Left ventricle myocardium superior (tissue), 1 donor: Measurements from ENCODE around the gene TPT1. TPM values are rescaled to one million over a fixed set of nuclear protein-coding genes. Genes with fewer than 3 reads are reported as not detected.
"Not testable (repeated sequence)": the region's sequence is repeated elsewhere in the genome, so short reads cannot be mapped to it uniquely, and the experiment has no call there.

Source experiments
- ATAC-seq: fragments of 200-7000 bp; cut with Tn5 transposase; one replicate; pipeline ENCODE4 v1.9.1; 2020; ENCODE audit warnings: mild to moderate bottlenecking, moderate library complexity
- DNase-seq: peaks from one replicate; pipeline ENCODE4 v3.0.0-alpha.2; 2020
- intact Hi-C: fragments of 100-400 bp; cut with micrococcal nuclease; formaldehyde crosslinking; loops from one replicate; pipeline ENCODE4 v1.11.0; 2022
- total RNA-seq: library from RNA; stranded (reverse); fragmentation: NEBNext Ultra II Directional; extraction: Animal tissue kit (Norgen Biotek cat#: 25700); gene quantifications from one replicate; pipeline ENCODE4 v1.2.1, GENCODE V29; 2021
- donor health status: DM: no; HTN: yes; CAD: no; lungs with severe emphysema.

Gene TPT1
- total RNA-seq, 1 donor from 2014 or later, result 4,849 TPM

DNA sequence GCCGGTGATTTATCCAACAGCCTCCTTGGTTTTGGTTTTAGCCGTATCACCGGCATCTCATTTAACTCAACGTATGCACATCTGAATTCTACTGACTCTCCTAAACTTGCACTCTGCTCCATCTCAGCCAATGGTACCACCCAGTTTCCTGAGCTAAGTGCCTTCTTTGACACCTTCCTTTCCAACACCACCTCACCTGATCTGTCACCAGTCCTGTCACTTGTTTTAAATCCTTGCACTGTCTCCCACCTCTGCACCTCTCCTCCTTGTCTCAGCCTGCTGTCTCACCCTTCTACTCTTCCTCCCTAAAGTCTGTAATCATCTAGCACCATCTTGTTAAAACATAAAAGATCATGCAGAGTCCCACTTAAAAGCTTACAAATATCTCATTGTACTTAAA, 28.1 kb upstream of the TPT1 start:
- ATAC-seq (no peak), DNase-seq (no peak)
- intact Hi-C loops, result no loop called here

GRCh38 chr13:45368571-45368970, 27.6 kb upstream of the TPT1 start:
- ATAC-seq (no peak), DNase-seq (no peak)
- intact Hi-C loops, result no loop called here

- no peak for ATAC-seq
- no peak for DNase-seq
- intact Hi-C loops, result no loop called here
Observed at GRCh38 chr13:45368005-45368404, 27.0 kb upstream of the TPT1 start.

DNA sequence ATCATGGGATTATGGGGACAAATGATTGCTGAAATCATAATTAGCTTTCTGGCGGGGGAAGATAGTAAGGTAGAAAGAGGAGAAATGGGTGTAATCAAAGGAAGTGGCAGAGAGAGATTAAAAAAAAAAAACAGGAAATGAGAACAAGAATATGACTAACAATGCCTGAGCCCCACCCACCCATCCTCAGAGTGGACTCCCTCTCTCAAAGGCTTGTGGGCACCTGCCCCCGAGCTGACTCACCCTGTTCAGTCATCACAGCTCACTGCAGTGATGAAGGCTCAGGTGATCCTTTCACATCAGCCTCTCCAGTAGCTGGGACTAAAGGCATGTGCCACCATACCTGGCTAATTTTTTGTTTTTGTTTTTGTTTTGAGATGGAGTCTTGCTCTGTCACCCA, 26.4 kb upstream of the TPT1 start:
- ATAC-seq (no peak), DNase-seq (no peak)
- intact Hi-C loops, result no loop called here

GRCh38 chr13:45365558-45365885, 24.5 kb upstream of the TPT1 start:
- ATAC-seq, result no peak
- no peak for DNase-seq
- intact Hi-C loops, result no loop called here

DNA sequence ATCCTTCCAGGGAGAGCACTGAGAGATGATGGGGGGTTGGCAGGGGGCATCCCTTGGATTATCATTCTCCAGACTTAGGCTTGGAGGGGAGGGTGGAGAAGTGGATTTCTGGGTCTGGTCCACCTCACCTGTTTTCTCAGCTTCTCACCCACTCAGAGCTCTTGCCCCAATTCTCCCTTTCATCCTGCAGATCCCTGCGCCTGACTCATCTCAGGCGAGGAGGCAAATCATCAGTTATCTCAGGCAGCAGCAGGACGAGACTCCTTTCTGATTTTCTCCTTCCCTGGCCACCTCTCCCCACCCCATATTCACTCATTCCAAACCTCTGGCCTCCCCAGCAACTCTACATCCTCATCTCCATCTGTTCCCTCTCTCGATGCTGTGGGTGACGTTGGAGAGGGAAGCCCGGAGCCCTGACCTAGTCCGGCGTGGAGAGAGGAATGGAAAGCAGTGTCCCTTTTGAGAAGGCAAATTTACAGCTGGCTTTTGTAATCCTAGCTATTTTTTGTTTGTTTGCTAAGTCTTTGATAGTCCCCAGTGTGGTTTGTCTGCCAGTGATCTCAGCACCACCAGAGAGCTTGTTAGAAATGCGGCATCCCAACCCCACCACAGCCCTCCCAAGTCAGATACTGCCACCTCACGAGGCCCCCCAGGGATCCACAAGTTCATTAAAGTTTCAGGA, 24.0 kb upstream of the TPT1 start:
- ATAC-seq, result no peak
- DNase-seq, result no peak
- intact Hi-C loops, result no loop called here

GRCh38 chr13:45362939-45363338, 22.0 kb upstream of the TPT1 start:
- intact Hi-C loops, result no loop called here
- ATAC-seq, result no peak
- no peak for DNase-seq

GRCh38 chr13:45361596-45362206, 20.7 kb upstream of the TPT1 start:
- ATAC-seq, result no peak
- intact Hi-C loops, result no loop called here

GRCh38 chr13:45356966-45357672, 16.1 kb upstream of the TPT1 start:
- DNase-seq (no peak), ATAC-seq (no peak)
- intact Hi-C loops, result no loop called here

More at GRCh38 chr13:45361596-45362206, 20.7 kb upstream of the TPT1 start:
- no peak for DNase-seq

DNA sequence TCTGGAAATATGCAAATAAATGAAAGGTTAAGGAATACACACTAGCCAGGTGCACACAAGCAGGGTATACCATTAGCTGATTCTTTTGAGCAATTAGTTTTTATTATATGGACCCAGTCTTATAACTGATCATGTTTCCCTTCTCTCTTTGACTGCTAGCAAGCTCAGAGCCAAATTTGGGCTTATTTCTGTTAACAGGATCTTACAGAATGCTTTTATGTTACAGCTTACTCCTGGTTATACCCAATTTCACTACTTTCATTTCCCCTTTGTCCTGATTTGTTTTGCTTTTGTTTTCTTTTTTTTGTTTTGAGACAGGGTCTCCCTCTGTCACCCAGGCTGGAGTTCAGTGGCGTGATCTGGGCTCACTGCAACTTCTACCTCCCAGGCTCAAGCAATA, 12.9 kb upstream of the TPT1 start:
- ATAC-seq (no peak), DNase-seq (no peak)

DNA sequence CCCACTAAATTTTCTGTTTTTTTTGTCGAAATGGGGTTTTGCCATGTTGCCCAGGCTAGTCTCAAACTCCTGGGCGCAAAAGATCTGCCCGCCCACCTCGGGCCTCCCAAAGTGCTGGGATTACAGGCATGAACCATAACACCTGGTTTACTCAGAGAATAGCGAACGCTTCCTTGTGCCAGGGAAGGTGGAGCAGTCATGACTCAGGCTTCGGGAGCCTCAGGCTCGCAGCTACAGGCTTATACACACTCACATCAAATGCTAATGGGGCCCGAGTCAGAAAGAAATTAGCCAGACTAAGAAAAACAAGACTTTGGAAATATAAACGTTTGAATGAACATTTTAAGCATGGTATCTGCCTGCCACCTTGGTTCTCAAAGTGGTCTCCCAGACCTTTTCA, 11.0 kb upstream of the TPT1 start:
- ATAC-seq, result no peak
- intact Hi-C loops, result no loop called here
- DNase-seq, result no peak

More for the DNA sequence above, 12.9 kb upstream of the TPT1 start:
- intact Hi-C loops, result no loop called here

DNA sequence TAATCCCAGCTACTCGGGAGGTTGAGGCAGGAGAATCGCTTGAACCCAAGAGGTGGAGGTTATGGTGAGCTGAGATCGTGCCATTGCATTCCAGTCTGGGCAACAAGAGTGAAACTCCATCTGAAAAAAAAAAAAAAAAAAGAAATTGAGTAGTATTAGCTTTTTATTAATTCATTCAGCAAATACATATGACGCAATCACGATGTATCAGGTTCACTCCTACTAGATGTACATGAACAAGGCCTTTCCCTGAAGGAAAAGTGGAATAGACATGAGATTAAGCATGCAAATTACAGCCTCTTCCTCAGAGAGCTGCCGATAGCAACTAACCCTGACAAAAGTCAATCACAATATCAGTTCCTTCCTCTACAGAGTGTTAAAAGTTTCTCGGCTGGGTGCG, 9.2 kb upstream of the TPT1 start:
- DNase-seq (no peak), ATAC-seq (no peak)
- intact Hi-C loops, result no loop called here

GRCh38 chr13:45349438-45349837, 8.5 kb upstream of the TPT1 start:
- intact Hi-C loops, result no loop called here
- ATAC-seq (peak; percentile 48), DNase-seq (no peak)

GRCh38 chr13:45344064-45344463, 3.1 kb upstream of the TPT1 start:
- intact Hi-C loops, ATAC-seq, DNase-seq: not testable (repeated sequence)

DNA sequence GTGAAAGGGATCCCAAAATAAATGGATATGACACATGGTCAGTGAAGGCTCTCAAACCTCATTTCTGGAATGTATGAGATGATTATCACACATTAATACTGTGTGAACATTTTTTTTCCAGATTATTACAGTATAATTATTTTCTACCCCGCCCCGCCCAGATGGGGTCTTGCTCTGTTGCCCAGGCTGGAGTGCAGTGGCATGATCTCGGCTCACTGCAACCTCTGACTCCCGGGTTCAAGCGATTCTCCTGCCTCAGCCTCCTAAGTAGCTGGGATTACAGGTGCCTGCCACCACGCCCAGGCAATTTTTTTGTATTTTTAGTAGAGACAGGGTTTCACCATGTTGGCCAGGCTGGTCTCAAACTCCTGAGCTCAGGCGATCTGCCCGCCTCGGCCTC, 2.1 kb upstream of the TPT1 start:
- DNase-seq, intact Hi-C loops, ATAC-seq: not testable (repeated sequence)

- ATAC-seq, intact Hi-C loops, DNase-seq: not testable (repeated sequence)
Observed at GRCh38 chr13:45342668-45343067, 1.7 kb upstream of the TPT1 start.

DNA sequence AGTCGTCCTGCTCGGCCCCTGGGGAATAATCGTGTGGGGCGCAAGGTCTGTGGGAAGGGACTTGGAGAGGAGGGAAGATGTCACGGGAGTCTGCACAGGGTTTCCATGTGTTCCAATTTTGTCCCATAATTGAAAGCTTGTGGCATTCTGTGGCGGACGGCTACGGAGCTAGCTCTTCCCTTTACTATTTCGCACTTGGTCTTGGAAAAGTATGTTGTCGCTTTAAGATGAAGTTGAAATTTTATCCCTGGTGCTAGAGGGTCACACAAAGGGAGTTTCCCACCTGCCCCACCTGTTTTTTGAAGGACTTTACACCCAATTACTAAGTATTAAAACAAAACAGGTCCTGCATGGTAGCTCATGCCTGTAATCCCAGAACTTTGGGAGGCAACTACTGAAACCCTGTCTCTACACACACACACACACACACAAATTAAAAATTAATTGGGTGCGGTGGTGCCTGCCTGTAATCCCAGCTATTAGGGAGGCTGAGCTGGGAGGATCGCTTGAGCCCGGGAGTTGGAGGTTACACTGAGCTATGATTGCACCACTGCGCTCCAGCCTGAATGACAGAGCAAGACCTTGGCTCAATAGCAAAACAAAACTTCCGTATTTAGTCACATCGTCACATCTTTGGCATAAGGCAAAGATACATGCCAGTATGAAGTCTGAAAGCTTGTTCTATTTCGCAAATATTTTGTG, 967 bp upstream of the TPT1 start:
- DNase-seq (peak; percentile 38), ATAC-seq (peak; percentile 14)
- intact Hi-C loops, result no loop called here

DNA sequence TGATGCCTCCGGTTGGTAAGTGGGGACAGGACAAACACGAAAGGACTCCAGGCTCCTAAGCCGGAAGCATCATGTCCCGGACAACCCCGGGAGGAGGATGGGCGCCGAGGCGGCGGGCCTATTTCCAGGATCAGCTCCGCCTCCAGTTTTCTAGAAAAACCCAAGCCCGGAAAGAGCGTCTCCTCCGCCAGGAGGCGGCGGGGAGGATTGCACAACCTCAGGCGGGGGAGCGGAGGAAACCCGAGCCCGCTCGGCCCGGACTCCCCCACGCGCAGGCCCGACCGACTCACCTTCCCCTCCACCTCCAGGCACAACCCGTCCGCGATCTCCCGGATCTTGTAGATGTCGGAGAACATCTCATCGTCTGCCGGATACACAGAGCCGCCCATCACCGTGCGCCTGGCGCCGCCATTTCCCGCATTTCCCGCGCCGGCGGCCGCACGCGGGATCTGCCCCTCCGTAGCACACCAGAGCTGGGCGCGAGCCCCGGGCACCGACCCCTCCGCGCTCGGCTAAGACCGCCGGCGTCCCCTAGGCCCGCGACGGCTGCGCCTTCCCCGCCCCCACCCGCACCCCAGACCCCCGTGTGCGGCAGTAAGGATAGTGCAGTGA, 455 bp downstream of the TPT1 start:
- ATAC-seq (peak; percentile 77), DNase-seq (peak; percentile 94)
- intact Hi-C loops, result no loop called here

GRCh38 chr13:45339867-45340266, 1.1 kb downstream of the TPT1 start:
- no peak for DNase-seq
- no peak for ATAC-seq
- intact Hi-C loops, result no loop called here

DNA sequence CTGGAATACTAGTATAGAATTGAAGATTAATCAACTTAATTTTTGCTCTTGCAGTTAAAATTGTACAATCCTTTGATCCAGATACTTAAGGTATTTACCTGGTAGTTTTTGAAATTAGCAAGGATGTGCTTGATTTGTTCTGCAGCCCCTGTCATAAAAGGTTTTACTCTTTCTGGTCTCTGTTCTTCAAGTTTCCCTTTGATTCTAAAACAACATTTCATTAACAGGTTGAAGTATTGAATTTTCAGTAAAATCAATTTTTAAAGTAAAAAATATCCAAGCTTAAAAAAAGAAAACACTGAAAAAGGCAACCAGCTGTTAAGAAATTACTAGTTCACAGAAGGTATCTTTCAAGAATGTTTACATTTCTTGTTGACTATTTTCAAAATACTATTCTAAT, 1.6 kb downstream of the TPT1 start:
- ATAC-seq, result no peak
- intact Hi-C loops, result no loop called here
- DNase-seq, result no peak
